DND-41 (cell line): ENCODE results near the gene NPIPB8.

Source experiments
- CTCF ChIP-seq: IDR thresholded peaks from 2 replicates; pipeline ENCODE4 v1.5.1; 2012; ENCODE audit warnings: borderline replicate concordance, low read length, moderate library complexity, mild to moderate bottlenecking; ENCODE audit not compliant: poor library complexity, severe bottlenecking; ENCODE audit errors: extremely low read depth
- EZH2 ChIP-seq: IDR thresholded peaks from 3 replicates; pipeline ENCODE4 v1.6.1; 2012; ENCODE audit warnings: borderline replicate concordance, low read depth, mild to moderate bottlenecking, moderate library complexity, low read length, inconsistent platforms; ENCODE audit not compliant: severe bottlenecking

GRCh38 chr16:28621481-28622155 lies 16.2 kb upstream of the NPIPB8 start:
- TF ChIP-seq EZH2 (no peak), CTCF (no peak)
